BLaER1 (cell line): Measurements from ENCODE around the gene RIOK1.

Source experiments
- H3K27ac ChIP-seq: shearing (Covaris generic); formaldehyde crosslinking; 2 replicates; pipeline ENCODE4 v1.8.1; 2022
- H3K27me3 ChIP-seq: shearing (Covaris generic); formaldehyde crosslinking; 2 replicates; pipeline ENCODE4 v1.8.1; 2022
- H3K36me3 ChIP-seq: shearing (Covaris generic); formaldehyde crosslinking; 2 replicates; pipeline ENCODE4 v1.8.1; 2022
- H3K4me1 ChIP-seq: shearing (Covaris generic); formaldehyde crosslinking; 2 replicates; pipeline ENCODE4 v1.8.1; 2022
- H3K4me2 ChIP-seq: shearing (Covaris generic); formaldehyde crosslinking; 2 replicates; pipeline ENCODE4 v1.8.1; 2022
- H3K4me3 ChIP-seq: shearing (Covaris generic); formaldehyde crosslinking; 2 replicates; pipeline ENCODE4 v1.8.1; 2022
- H3K9ac ChIP-seq: shearing (Covaris generic); formaldehyde crosslinking; 2 replicates; pipeline ENCODE4 v1.8.1; 2022
- H3K9me3 ChIP-seq: shearing (Covaris generic); formaldehyde crosslinking; 2 replicates; pipeline ENCODE4 v1.8.1; 2022
- H4K20me1 ChIP-seq: shearing (Covaris generic); formaldehyde crosslinking; 2 replicates; pipeline ENCODE4 v1.8.1; 2022
- Cebpa-rat ChIP-seq: shearing (Covaris generic); IDR thresholded peaks from 2 replicates; pipeline ENCODE4 v1.8.1; 2022

Gene RIOK1

GRCh38 chr6:7434672-7435071, 45.1 kb downstream of the RIOK1 start:
- peaks cover 18% of the 10 kb centered on the region for H3K4me1 ChIP-seq
- no peak overlapping the region for H3K9ac ChIP-seq
- no peak for TF ChIP-seq Cebpa-rat
- H3K27me3 ChIP-seq: no peaks in the 10 kb centered on the region
- H3K4me2 ChIP-seq: no peak overlapping the region
- H3K36me3 ChIP-seq: no peaks in the 10 kb centered on the region
- no peak overlapping the region for H3K27ac ChIP-seq
- H3K9me3 ChIP-seq: peaks cover 16% of the 10 kb centered on the region; the same call in 1 of the 2 replicates
- H3K4me3 ChIP-seq: no peak overlapping the region
- no peaks in the 10 kb centered on the region for H4K20me1 ChIP-seq

GRCh38 chr6:7438011-7438410, 48.4 kb downstream of the RIOK1 start:
- TF ChIP-seq Cebpa-rat: no peak
- no peak overlapping the region; the same call in 1 of the 2 replicates for H3K27ac ChIP-seq
- no peaks in the 10 kb centered on the region for H4K20me1 ChIP-seq
- H3K9me3 ChIP-seq: peaks cover 28% of the 10 kb centered on the region
- H3K4me1 ChIP-seq: peaks cover 32% of the 10 kb centered on the region
- no peak overlapping the region for H3K4me3 ChIP-seq
- no peaks in the 10 kb centered on the region for H3K27me3 ChIP-seq
- H3K36me3 ChIP-seq: no peaks in the 10 kb centered on the region
- H3K4me2 ChIP-seq: peak overlapping the region; percentile 72
- no peak overlapping the region for H3K9ac ChIP-seq

- H4K20me1 ChIP-seq: no peaks in the 10 kb centered on the region
- H3K4me2 ChIP-seq: peak overlapping the region; percentile 72
- no peak overlapping the region for H3K9ac ChIP-seq
- peak overlapping the region; percentile 61 for H3K27ac ChIP-seq
- no peak overlapping the region for H3K4me3 ChIP-seq
- peaks cover 28% of the 10 kb centered on the region for H3K9me3 ChIP-seq
- H3K27me3 ChIP-seq: no peaks in the 10 kb centered on the region
- no peaks in the 10 kb centered on the region for H3K36me3 ChIP-seq
- no peak for TF ChIP-seq Cebpa-rat
- peaks cover 32% of the 10 kb centered on the region for H3K4me1 ChIP-seq
These were observed 49.6 kb downstream of the RIOK1 start for GRCh38 chr6:7439228-7439627.

- Histone ChIP-seq H3K27ac (peak overlapping the region; percentile 59), H3K36me3 (no peaks in the 10 kb centered on the region), H3K9ac (no peak overlapping the region), H3K4me3 (no peak overlapping the region), H3K4me2 (peak overlapping the region; percentile 72), H4K20me1 (no peaks in the 10 kb centered on the region), H3K9me3 (peaks cover 23% of the 10 kb centered on the region), H3K27me3 (no peaks in the 10 kb centered on the region), H3K4me1 (peaks cover 43% of the 10 kb centered on the region)
- no peak for TF ChIP-seq Cebpa-rat
These were observed 50.9 kb downstream of the RIOK1 start for GRCh38 chr6:7440476-7440875.

GRCh38 chr6:7441048-7441775, 51.6 kb downstream of the RIOK1 start:
- H3K27me3 ChIP-seq: no peaks in the 10 kb centered on the region
- no peak overlapping the region for H3K9ac ChIP-seq
- no peak overlapping the region for H3K4me3 ChIP-seq
- peak overlapping the region; percentile 72; the same call in 1 of the 2 replicates for H3K4me2 ChIP-seq
- TF ChIP-seq Cebpa-rat: no peak
- peak overlapping the region; percentile 59 for H3K27ac ChIP-seq
- no peaks in the 10 kb centered on the region for H4K20me1 ChIP-seq
- H3K4me1 ChIP-seq: peaks cover 50% of the 10 kb centered on the region
- peaks cover 15% of the 10 kb centered on the region for H3K9me3 ChIP-seq
- H3K36me3 ChIP-seq: no peaks in the 10 kb centered on the region

GRCh38 chr6:7442467-7442866, 52.9 kb downstream of the RIOK1 start:
- Histone ChIP-seq H3K9ac (no peak overlapping the region), H3K4me2 (no peak overlapping the region), H3K27ac (no peak overlapping the region), H3K9me3 (peaks cover 12% of the 10 kb centered on the region), H3K27me3 (no peaks in the 10 kb centered on the region), H3K4me3 (no peak overlapping the region), H3K36me3 (no peaks in the 10 kb centered on the region), H4K20me1 (no peaks in the 10 kb centered on the region), H3K4me1 (peaks cover 56% of the 10 kb centered on the region)
- no peak for TF ChIP-seq Cebpa-rat

- H3K27ac ChIP-seq: 0 out of 2 replicates have a peak overlapping the region, but pooled peaks have one; percentile 28
- H3K4me3 ChIP-seq: no peak overlapping the region
- H3K9ac ChIP-seq: no peak overlapping the region
- no peaks in the 10 kb centered on the region for H4K20me1 ChIP-seq
- TF ChIP-seq Cebpa-rat: no peak
- peaks cover 33% of the 10 kb centered on the region for H3K4me1 ChIP-seq
- H3K4me2 ChIP-seq: peak overlapping the region; percentile 77; the same call in 1 of the 2 replicates
- H3K27me3 ChIP-seq: no peaks in the 10 kb centered on the region
- peaks cover 12% of the 10 kb centered on the region for H3K9me3 ChIP-seq
- no peaks in the 10 kb centered on the region for H3K36me3 ChIP-seq
These were observed 55.5 kb downstream of the RIOK1 start for GRCh38 chr6:7445101-7445500.

- peaks cover 24% of the 10 kb centered on the region for H3K4me1 ChIP-seq
- no peaks in the 10 kb centered on the region for H4K20me1 ChIP-seq
- TF ChIP-seq Cebpa-rat: no peak
- peak overlapping the region; percentile 77 for H3K4me2 ChIP-seq
- peak overlapping the region; percentile 50 for H3K9ac ChIP-seq
- no peaks in the 10 kb centered on the region for H3K27me3 ChIP-seq
- H3K27ac ChIP-seq: peak overlapping the region; percentile 28; the same call in 1 of the 2 replicates
- no peaks in the 10 kb centered on the region for H3K36me3 ChIP-seq
- H3K9me3 ChIP-seq: peaks cover 6% of the 10 kb centered on the region
- H3K4me3 ChIP-seq: no peak overlapping the region
These were observed 56.4 kb downstream of the RIOK1 start for GRCh38 chr6:7445885-7446461.

GRCh38 chr6:7446619-7447325, 57.2 kb downstream of the RIOK1 start:
- Histone ChIP-seq H3K27me3 (no peaks in the 10 kb centered on the region), H3K9me3 (no peaks in the 10 kb centered on the region), H3K27ac (0 out of 2 replicates have a peak overlapping the region, but pooled peaks have one; percentile 28), H4K20me1 (no peaks in the 10 kb centered on the region), H3K9ac (no peak overlapping the region), H3K4me2 (peak overlapping the region; percentile 77), H3K4me1 (peaks cover 23% of the 10 kb centered on the region), H3K4me3 (no peak overlapping the region), H3K36me3 (no peaks in the 10 kb centered on the region)
- TF ChIP-seq Cebpa-rat: no peak

- Histone ChIP-seq H3K4me2 (no peak overlapping the region), H3K9me3 (no peaks in the 10 kb centered on the region)
These were observed 58.6 kb downstream of the RIOK1 start for GRCh38 chr6:7448232-7448631.

More at GRCh38 chr6:7448232-7448631, 58.6 kb downstream of the RIOK1 start:
- H4K20me1 ChIP-seq: no peaks in the 10 kb centered on the region
- H3K9ac ChIP-seq: no peak overlapping the region
- H3K36me3 ChIP-seq: no peaks in the 10 kb centered on the region
- TF ChIP-seq Cebpa-rat: no peak
- H3K27ac ChIP-seq: no peak overlapping the region
- H3K4me3 ChIP-seq: no peak overlapping the region
- peaks cover 23% of the 10 kb centered on the region for H3K4me1 ChIP-seq
- no peaks in the 10 kb centered on the region for H3K27me3 ChIP-seq
